HG02870 (cell line): ENCODE results near the gene CD109.
A peak's percentile ranks its signal among the peaks of the same experiment; 100 is the strongest.
"Not testable (repeated sequence)": the region's sequence is repeated elsewhere in the genome, so short reads cannot be mapped to it uniquely, and the experiment has no call there.

ENCODE experiments used
- ATAC-seq: cut with Tn5 transposase; IDR thresholded peaks from one replicate; pipeline ENCODE4 v1.9.1; 2021; ENCODE audit warnings: mild to moderate bottlenecking, moderate library complexity; ENCODE audit not compliant: unreplicated experiment

The CD109 gene

DNA sequence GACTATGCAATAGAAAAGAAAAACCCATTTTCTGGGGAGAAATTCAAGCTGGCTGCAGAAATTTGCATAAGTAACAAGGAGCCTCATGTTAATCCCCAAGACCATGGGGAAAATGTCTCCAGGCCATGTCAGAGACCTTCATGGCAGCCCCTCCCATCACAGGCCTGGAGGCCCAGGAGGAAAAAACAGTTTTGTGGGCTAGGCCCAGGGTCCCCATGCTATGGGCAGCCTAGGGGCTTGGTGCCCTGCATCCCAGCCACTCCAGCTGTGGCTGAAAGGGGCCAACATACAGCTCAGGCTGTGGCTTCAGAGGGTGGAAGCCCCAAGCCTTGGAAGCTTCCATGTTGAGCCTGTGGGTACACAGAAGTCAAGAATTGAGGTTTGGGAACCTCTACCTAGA lies 148.7 kb downstream of the CD109 start:
- ATAC-seq: not testable (repeated sequence)

DNA sequence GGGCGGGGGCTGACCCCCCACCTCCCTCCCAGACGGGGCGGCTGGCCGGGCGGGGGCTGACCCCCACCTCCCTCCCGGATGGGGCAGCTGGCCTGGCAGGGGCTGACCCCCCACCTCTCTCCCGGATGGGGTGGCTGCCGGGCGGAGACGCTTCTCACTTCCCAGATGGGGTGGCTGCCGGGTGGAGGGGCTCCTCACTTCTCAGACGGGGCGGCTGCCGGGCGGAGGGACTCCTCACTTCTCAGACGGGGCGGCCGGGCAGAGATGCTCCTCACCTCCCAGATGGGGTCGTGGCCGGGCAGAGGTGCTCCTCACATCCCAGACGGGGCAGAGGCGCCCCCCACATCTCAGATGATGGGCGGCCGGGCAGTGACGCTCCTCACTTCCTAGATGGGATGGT lies 155.0 kb downstream of the CD109 start:
- ATAC-seq: not testable (repeated sequence)

DNA sequence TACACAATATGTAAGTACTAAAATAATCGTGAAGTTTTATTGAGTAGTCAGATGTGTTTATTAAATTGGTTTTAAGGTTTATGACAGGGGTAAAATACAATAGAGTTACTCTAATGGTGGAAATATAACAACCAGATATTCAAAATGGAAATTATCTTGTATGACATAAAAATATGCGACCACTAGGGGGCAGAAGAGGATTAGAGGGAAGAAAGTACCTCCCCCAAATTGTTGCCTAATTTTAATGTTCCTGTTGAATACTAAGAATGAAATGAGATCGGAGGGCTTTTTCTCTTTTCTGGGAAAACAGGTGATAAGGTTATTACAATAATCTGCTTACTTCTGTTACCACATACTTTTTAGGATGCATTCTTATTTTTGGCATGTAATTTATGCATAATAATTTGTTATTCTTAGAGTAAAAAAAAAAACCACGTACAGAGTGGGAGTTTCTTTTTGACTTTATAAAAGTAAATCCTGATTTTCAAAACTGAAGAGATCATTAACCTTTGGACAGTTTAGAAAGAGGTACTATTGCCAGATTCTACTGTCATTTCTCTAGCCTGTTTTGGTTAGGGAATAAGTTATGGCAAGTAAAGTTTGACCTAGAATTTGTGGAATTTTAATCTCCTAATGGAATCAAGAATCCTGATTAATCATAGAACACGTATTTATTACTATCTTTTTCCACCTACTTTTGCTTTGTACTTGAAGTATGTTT lies 159.2 kb downstream of the CD109 start:
- no peak for ATAC-seq

DNA sequence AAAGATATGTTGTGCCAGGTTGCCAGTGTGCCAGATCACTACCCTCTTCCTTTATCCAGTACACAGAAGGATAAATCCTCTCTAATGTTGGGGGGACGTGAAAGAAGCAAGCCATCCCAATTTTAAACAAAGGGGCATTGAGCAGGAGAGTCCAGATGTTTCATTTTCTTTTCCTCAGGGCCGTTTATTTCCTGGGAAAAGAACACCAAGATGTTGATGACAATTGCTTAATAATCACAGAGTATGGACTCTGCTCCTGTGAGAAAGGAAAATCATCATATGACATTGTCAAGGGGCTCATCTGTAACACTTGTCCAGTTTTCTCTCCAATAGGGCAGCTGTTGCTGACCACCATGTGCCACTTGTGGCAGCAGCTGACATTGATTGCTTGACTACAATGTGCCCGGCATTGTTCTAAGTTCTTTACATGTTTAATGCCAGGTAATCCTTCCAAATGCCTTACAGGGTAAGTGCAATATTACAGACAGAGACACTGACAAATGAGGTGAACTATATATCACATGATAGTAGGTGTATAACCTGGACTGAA lies 161.4 kb downstream of the CD109 start:
- ATAC-seq: no peak

DNA sequence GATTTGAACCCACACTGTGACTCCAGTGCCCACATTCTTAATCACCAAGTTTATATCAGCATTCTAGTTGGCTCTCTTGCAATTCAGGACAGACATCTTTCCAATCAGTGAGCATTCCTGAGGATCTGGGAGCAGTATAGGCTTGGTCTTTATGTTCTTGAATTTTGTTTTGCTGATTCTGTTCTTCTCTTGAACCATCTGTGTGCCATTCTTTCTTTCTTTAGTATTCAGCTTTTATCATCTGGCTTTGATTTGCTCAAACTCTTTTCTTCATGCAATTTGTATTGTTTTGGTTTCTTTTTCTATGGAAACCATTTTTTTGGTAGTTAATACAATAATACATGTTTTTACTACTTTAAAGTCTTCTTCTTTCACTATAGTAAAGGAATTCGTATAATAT lies 162.4 kb downstream of the CD109 start:
- ATAC-seq: no peak

DNA sequence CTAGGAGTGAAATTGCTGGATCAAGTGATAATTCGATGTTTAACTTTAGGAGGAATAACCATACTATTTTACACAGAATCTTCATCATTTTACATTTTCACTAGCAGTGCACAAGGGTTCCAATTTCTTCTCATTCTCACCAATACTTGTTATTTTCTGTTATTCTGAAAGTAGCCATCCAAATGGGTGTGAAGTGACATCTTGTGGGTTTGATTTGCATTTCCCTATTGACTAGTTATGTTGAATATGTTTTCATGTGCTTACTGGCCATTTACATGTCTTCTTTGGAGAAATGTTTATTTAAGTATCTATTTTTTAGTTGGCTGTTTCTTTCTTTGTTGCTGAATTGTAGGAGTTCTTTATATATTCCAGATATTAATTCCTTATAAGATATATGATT lies 164.3 kb downstream of the CD109 start:
- no peak for ATAC-seq

DNA sequence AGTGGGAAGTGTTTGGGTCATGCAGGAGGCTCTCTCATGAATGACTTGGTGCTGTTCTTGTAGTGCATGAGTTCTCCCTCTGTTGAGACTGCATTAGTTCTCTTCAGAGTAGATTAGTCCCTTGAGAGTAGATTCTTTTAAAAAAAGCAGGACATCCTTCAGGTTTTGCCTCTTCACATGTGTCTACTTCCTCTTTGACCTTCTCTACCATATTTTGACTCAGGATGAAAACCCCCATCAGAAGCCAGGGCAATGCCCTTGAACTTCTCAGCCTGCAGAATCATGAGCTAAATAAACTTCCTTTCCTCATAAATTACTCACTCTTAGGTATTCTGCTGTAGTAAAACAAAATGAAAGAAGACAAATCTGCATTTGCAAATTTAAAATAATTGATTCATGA lies 170.3 kb downstream of the CD109 start:
- ATAC-seq: peak; percentile 44

DNA sequence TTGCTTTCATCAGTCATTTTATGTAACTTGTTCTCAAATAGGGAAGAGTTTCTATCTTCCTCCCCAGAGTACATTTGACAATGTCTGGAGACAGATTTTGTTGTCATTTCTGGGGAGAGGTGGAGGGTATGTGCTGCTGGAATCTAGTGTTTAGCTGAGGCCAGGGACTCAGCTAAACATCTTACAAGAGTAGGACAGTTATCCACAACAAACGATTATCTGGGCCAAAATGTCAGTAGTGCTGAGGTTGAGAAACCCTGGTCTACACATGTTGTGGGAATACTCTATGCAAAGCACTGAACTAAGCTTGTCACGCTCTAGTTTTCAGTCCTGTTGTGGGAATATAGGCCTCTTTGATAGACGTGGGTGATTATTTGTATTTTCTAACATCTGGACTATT lies 171.4 kb downstream of the CD109 start:
- ATAC-seq: no peak

DNA sequence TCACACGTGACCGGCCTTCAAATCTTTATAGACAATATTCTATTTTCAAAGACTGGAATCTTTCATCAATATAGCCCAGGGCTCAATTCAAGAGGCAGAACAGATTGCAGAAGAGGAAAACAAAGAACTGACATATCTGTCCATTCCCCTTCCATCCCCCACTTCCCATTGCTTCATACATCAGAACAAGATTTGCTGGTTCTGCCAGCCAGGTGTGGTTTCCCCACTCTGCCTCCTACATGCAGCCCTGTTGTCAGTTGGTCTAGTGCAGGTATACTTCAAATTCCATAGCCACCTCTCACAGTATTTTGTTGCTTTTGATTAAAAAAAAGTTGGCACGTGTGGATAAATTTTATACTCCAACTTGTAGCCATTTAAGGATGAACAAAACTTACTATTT lies 174.9 kb downstream of the CD109 start:
- ATAC-seq: no peak

DNA sequence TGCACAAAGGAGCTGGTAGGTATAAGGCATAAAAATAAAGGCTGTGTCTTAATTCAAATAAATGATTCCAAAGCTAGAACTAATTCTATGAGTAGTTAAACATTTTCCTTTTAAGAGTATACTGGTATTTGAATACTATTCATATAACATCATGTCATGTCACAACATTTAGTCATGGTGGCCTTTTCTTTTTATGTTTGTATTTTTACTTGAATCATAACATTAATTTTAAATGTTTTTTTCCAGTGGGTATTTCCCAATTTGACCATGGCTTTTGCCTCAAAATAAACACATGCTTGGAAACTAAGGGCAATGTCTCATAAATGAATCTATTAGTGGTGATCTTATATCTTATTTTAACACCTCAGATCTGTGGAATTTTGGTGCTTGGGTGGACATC lies 177.1 kb downstream of the CD109 start:
- no peak for ATAC-seq
